ENCODE results near the gene INSL3. TPM values are rescaled to one million over a fixed set of nuclear protein-coding genes. Genes with fewer than 3 reads are reported as not detected.

The INSL3 gene
- total and polyA plus RNA-seq, 2 of the 13 experiments (the other 11 are each of a cell fraction or from before 2014, with no cell fraction given): 0.30 TPM; not detected in 1

GRCh38 chr19:17794731-17795494 is 26.4 kb downstream of the INSL3 start, which contains the start of gene B3GNT3 (continued):
- TF ChIP-seq ZXDC (CRISPR knock-in tag; IDR thresholded peaks at IDR 0.05) (no peak), HMG20A (CRISPR knock-in tag; IDR thresholded peaks at IDR 0.05; ENCODE audit: borderline replicate concordance) (no peak), NFIB (CRISPR knock-in tag; IDR thresholded peaks at IDR 0.05; ENCODE audit: borderline replicate concordance) (no peak), ZNF597 (CRISPR knock-in tag; IDR thresholded peaks at IDR 0.05) (no peak), CC2D1A (CRISPR knock-in tag; IDR thresholded peaks at IDR 0.05) (no peak), NCOA2 (CRISPR knock-in tag; IDR thresholded peaks at IDR 0.05) (no peak), ZBTB46 (CRISPR knock-in tag; IDR thresholded peaks at IDR 0.05; ENCODE audit: borderline replicate concordance) (0 out of 2 replicates have a peak, but pooled peaks have one; percentile 41), KDM2A (CRISPR knock-in tag; IDR thresholded peaks at IDR 0.05; ENCODE audit: borderline replicate concordance, low read depth) (peak; percentile 77), ARNTL (CRISPR knock-in tag; IDR thresholded peaks at IDR 0.05) (0 out of 2 replicates have a peak, but pooled peaks have one; percentile 15), HNF1B (CRISPR knock-in tag; IDR thresholded peaks at IDR 0.05) (peak; percentile 76; the same call in 1 of the 2 replicates), ZNF766 (CRISPR knock-in tag; IDR thresholded peaks at IDR 0.05; ENCODE audit: borderline replicate concordance) (no peak), GATAD1 (CRISPR knock-in tag; IDR thresholded peaks at IDR 0.05) (no peak), FOXP1 (IDR thresholded peaks at IDR 0.05) (no peak), FOXP1 (CRISPR knock-in tag; IDR thresholded peaks at IDR 0.05) (no peak), ZNF44 (CRISPR knock-in tag; IDR thresholded peaks at IDR 0.05) (no peak), ZNF609 (CRISPR knock-in tag; IDR thresholded peaks at IDR 0.05; ENCODE audit: borderline replicate concordance) (0 out of 2 replicates have a peak, but pooled peaks have one; percentile 13), NFYB (CRISPR knock-in tag; IDR thresholded peaks at IDR 0.05) (peak; percentile 47; the same call in 1 of the 2 replicates), PPARG (CRISPR knock-in tag; conservative IDR thresholded peaks at IDR 0.05) (no peak)
